ENCODE data around the gene GCLC. TPM values are rescaled to one million over a fixed set of nuclear protein-coding genes. Genes with fewer than 3 reads are reported as not detected.

Gene GCLC
- total and polyA plus RNA-seq, 9 of the 15 experiments (the other 6 are each of a cell fraction or from before 2014, with no cell fraction given) = 3.9 to 20.0 (median 9.4) TPM

Other genes with a start within 250 kb of the GCLC start
- gene ELOVL5, start 196.2 kb downstream of the GCLC start, total RNA-seq (2014; rRNA removed) = 70.6 and 80.6 TPM in 2 replicates
- gene ELOVL5, start 196.2 kb downstream of the GCLC start, total RNA-seq (2014; rRNA removed; fragmentation: Illumina TruSeq; extraction: Trizol) = 131 and 151 TPM in 2 replicates
- gene ELOVL5, start 196.2 kb downstream of the GCLC start, total RNA-seq (2015; rRNA removed; fragmentation: Illumina TruSeq; extraction: Trizol) = 122 and 132 TPM in 2 replicates
- 134 and 151 TPM in 2 replicates for gene ELOVL5, start 196.2 kb downstream of the GCLC start, total RNA-seq (2021)
- gene ELOVL5, start 196.2 kb downstream of the GCLC start, polyA plus RNA-seq (2011; rRNA removed) = 245 TPM in 2 replicates
- gene ELOVL5, start 196.2 kb downstream of the GCLC start, polyA plus RNA-seq (2014; fragmentation: Illumina TruSeq; extraction: Trizol) = 150 and 172 TPM in 2 replicates
- gene ELOVL5, start 196.2 kb downstream of the GCLC start, polyA plus RNA-seq (2014; fragmentation: Nextera tagmentation; extraction: Ambion mirVana) = 100 to 1,000 TPM; 124 to 148 TPM
- gene ELOVL5, start 196.2 kb downstream of the GCLC start, polyA plus RNA-seq (2014; rRNA removed) = 107 and 109 TPM in 2 replicates
- not detected in 2 replicates for gene KLHL31, start 120.7 kb upstream of the GCLC start, total RNA-seq (2014; rRNA removed)
- gene KLHL31, start 120.7 kb upstream of the GCLC start, total RNA-seq (2014; rRNA removed; fragmentation: Illumina TruSeq; extraction: Trizol) = not detected in 2 replicates
- not detected in 2 replicates for gene KLHL31, start 120.7 kb upstream of the GCLC start, total RNA-seq (2015; rRNA removed; fragmentation: Illumina TruSeq; extraction: Trizol)
- not detected in 2 replicates for gene KLHL31, start 120.7 kb upstream of the GCLC start, total RNA-seq (2021)
- not detected in 2 replicates for gene KLHL31, start 120.7 kb upstream of the GCLC start, polyA plus RNA-seq (2011; rRNA removed)
- gene KLHL31, start 120.7 kb upstream of the GCLC start, polyA plus RNA-seq (2014; fragmentation: Illumina TruSeq; extraction: Trizol) = not detected in 2 replicates
- not detected for gene KLHL31, start 120.7 kb upstream of the GCLC start, polyA plus RNA-seq (2014; fragmentation: Nextera tagmentation; extraction: Ambion mirVana)
- not detected in 2 replicates for gene KLHL31, start 120.7 kb upstream of the GCLC start, polyA plus RNA-seq (2014; rRNA removed)
- gene LRRC1, start 249.9 kb upstream of the GCLC start, total RNA-seq (2014; rRNA removed) = not detected in 2 replicates
- not detected in 2 replicates for gene LRRC1, start 249.9 kb upstream of the GCLC start, total RNA-seq (2014; rRNA removed; fragmentation: Illumina TruSeq; extraction: Trizol)
- not detected in 2 replicates for gene LRRC1, start 249.9 kb upstream of the GCLC start, total RNA-seq (2015; rRNA removed; fragmentation: Illumina TruSeq; extraction: Trizol)
- gene LRRC1, start 249.9 kb upstream of the GCLC start, total RNA-seq (2021) = not detected in 2 replicates
- gene LRRC1, start 249.9 kb upstream of the GCLC start, polyA plus RNA-seq (2011; rRNA removed) = not detected in 2 replicates
- gene LRRC1, start 249.9 kb upstream of the GCLC start, polyA plus RNA-seq (2014; fragmentation: Illumina TruSeq; extraction: Trizol) = not detected in 2 replicates
- gene LRRC1, start 249.9 kb upstream of the GCLC start, polyA plus RNA-seq (2014; fragmentation: Nextera tagmentation; extraction: Ambion mirVana) = not detected
- gene LRRC1, start 249.9 kb upstream of the GCLC start, polyA plus RNA-seq (2014; rRNA removed) = not detected in 2 replicates

Data from K562 (cell line).